ENCODE measurements around the gene CPB2.

CPB2 gene, protein sequence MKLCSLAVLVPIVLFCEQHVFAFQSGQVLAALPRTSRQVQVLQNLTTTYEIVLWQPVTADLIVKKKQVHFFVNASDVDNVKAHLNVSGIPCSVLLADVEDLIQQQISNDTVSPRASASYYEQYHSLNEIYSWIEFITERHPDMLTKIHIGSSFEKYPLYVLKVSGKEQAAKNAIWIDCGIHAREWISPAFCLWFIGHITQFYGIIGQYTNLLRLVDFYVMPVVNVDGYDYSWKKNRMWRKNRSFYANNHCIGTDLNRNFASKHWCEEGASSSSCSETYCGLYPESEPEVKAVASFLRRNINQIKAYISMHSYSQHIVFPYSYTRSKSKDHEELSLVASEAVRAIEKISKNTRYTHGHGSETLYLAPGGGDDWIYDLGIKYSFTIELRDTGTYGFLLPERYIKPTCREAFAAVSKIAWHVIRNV

DNA sequence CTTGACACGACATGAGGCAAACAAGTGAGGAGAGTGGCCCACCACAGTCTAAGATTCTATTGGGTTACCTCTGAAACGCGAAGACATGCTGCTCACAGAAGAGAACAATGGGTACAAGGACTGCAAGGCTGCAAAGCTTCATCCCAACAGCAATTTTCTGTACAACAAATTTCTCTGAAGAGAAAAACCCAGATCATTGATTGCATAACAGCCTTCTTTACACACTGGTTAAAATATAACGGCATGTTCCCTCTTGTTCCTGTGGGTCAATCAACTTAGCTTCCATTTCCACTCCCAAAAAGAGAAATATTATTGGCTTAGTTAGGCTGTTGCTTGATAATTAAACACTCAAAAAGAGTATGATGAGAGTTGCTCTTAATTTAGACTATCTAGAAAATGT lies at the start of gene CPB2:
Gene CPB2, minus strand, starts transcription at position 166 of the 400 bp plus-strand sequence. Its CDS starts 24 bp downstream, at position 142.
- DNase-seq (ENCODE audit: low spot score) = no peak

DNA sequence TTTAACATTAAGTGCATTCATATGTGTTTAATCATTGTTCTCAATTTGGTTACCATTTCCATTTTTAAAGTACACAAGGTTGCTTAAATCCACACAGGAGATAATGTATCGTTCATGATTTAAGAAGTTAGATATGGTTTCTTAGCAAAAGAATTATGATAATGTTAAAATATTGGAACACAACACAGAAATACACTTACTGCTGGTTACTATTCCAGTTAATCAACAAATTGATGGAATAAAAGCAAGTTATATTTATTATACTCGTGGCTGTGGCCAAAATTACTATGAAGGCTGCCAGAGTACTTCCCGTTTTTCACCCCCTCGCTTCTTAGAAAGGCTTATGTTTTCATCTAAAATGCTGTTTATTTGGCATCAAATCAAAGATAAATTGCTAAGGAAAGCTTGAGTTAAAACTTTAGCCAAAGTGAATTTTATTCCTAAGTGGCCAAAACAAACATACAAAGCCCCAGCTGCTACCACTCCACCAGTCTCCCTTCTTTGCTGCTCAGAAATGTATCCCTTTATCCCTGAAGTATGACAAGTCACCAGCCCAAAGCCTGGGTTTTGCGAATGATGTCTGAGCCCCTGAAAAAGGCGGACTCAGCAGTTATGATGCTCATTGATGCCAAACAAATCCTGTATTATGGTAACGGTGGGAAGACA lies 49.4 kb upstream of the CPB2 start:
- DNase-seq (ENCODE audit: low spot score) = no peak

DNA sequence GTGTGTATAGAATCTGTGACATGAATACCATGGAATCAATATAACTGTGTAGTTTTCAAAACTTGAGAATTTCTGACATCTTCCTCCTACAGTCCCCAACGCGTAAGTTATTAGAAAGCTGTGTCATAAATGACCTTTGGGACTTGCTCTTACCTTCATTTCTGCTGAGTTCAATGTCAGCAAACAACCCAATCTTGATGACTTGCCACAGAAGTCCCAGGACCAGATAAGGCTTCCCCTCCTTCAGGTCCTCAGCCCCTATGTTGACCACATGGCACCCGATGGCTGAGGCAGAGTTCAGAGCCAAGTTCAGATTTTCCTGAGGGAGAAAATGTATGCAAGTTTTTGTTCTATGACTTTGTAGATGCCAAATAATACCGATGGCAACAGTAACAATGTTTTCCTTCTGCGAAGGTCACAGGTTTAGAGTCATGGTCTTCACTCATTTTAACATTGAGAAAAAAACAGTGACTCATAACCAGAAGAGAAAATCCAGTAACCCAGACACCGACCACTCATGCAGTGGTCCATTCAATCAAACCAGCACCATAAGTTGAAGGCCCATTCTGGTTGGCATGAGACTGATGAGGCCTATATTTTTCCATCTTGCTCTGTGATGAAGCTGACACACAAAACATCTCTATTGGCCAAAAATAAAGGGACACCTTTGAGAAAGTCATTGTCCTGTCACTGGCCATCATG lies 47.9 kb upstream of the CPB2 start:
- DNase-seq (ENCODE audit: low spot score) = no peak

DNA sequence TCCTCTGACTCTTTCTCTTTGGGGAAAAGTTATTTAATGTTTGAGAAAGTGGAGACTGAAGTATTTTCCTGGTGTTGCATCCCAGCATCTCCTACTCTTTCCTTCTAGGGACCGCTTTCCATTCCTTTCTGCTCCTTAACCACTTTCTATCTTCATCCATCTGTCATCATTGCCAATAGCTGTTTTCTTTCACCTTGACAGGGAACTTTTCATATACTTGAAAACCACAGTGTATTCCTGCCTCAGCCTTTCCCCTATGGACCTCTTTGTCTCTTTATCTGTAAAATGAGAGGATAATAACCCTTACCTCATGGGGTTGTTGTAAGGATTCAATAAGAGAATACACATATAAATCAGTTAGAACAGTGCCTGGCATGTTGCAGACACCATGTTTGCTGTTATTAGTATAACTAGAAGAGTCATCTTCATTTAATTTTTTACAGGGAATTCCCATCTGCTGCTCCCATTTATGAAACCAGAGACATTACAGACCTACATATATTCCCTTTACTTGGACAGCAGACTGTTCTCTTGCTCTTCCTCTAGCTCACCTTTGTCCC lies 45.4 kb upstream of the CPB2 start:
- no peak for DNase-seq (ENCODE audit: low spot score)

DNA sequence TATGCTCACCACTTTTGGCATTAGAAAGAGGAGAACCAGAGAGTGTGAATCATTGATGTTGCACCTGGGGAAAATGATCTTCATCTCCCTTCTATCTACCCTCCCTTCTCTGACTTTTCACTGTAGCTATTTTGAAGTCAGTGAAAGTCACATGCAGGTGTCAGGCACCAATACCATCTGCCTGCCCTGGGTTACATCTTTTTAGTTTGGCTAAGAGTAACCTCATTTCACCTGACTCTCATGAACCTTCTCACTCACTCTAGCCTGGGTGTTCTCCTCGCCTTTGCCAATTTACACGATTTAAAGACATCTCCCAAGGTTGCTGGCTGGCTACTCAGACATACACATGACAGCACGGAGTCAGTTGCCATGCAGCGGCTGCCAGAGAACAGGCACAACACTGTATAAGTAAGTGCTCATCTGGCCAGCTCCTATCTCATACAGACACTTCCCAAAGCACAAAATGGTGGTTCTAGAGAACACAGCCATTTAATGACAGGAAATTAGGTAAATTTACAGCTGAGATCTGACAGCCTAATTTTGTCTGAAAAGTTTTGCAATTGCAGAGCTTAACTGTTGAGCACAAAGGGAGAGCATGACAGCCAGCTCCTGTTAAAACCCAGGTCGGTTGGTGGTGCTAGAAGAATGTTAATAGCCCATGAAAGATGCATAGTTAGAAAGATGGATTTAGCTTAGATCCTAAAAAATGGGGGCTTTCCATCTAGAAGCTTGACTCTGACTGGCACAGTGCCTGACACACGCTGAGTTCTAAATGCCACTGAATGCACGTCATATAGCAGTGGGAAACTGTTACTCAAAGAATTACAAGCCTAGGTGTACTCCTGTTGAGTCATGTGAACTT lies 44.7 kb upstream of the CPB2 start:
- no peak for DNase-seq (ENCODE audit: low spot score)

DNA sequence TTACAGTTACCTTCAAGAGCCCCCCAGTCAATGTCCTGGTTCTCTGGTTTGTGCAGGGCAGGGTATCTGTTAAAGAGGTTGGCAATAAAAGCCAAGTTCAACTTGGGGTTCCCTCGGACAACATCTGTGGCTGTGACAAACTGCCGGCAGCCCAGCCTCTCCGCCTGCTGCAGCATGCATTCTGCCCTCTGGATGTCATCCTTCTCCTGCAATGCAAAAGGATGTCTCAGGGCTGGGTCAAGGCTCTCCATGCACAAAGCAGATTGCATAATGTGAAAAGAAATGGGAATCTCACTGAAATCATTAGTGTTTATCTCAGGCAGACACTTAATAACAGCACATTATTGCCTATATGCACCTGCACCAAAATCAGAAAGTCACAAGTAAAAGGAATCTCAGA lies 42.1 kb upstream of the CPB2 start:
- no peak for DNase-seq (ENCODE audit: low spot score)

DNA sequence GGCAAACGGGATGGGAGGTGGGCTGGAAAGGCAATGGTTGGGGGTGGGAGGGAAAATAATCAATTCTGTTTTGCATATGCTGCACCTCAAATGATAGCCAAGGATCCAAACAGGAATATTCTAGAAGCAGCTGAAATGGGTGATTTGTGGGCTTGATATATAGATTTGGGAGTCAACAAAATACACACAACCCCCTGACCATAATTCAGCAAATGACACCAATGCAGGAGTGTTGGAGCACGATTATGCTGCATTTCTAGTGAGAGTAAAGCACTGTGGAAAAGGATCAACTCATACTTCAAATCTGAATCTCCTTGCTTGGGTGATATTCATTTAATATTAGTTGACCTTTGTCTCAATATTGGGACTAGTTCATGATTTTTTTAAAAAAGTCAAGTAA lies 41.1 kb upstream of the CPB2 start:
- no peak for DNase-seq (ENCODE audit: low spot score)

DNA sequence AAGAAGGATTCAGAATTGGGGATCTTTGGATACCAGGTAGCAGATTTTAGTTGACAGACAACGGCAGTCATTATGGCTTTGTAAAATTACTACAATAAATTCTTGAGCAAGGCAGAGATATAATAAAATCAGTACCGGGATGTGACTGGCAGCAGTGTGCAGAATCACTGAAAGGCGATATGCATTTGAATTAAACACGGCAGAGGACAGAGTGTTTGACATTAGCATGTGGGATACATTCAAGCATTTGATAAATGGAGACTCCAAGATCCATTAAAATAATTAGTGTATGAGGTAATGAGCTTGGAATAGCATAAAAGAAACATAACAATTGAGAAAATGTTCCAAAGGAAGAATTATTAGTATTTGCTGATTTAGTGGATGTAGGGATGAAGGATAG lies 40.3 kb upstream of the CPB2 start:
- DNase-seq (ENCODE audit: low spot score) = no peak

DNA sequence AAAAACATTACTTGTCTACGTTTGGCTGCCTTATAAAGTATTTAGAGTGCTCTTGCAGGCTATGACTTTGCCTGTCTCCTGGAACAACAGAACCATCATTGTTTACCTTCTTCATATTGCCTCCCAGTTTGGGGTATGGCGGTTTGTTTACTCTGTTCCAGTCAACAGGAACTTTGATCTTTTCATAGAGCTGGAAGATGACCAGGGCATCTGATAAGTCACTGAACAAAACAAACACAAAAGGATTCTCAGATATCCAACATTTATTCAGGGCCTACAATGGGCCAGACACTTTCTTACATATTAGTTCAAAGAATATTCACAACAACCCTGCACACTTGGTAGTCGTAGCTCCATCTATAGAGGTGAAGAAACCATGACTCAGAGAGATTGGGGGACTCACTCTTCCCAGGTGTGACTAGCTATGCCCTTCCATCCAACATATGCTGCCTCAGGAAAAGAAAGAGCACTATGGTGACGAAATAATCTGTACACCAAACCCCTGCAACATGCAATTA lies 38.4 kb upstream of the CPB2 start:
- DNase-seq (ENCODE audit: low spot score) = no peak

DNA sequence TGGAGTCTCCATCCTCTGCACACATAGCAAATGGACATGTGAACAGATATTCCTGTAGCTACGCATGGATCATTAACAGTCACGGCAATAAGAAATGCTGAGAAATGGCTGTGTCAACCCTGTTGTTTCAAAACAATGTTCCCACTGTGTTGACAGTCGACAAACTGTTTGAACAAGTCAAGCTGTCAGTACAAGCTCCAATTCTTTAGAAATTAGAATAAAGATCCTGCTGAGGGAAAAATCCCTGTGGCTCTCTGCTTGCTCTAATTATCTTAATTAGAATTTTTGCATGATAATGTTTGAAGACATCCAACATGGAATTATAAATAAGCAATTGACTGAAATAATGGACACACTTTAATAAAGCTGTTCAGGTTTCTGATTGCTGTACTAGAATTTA lies 37.9 kb upstream of the CPB2 start:
- DNase-seq (ENCODE audit: low spot score) = no peak

DNA sequence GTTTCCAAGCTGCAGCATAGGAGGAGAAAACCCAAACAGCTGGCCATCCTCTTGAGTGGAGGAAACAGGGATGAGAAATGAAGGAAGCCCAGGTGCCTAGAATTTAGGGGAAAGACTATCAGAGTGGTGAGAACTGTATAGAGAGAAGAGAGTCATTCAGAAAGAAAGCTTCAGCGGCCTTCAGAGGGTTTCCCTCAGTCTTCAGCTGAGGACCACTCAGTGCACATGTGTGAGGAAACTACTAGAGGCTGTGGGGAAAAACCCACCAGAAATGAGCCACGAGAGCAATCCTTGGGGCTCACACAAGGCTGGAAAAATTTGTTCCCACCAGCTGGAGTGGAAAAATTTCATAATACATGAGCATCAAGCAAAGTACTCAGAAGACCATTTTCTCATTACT lies 35.2 kb upstream of the CPB2 start:
- DNase-seq (ENCODE audit: low spot score) = no peak

DNA sequence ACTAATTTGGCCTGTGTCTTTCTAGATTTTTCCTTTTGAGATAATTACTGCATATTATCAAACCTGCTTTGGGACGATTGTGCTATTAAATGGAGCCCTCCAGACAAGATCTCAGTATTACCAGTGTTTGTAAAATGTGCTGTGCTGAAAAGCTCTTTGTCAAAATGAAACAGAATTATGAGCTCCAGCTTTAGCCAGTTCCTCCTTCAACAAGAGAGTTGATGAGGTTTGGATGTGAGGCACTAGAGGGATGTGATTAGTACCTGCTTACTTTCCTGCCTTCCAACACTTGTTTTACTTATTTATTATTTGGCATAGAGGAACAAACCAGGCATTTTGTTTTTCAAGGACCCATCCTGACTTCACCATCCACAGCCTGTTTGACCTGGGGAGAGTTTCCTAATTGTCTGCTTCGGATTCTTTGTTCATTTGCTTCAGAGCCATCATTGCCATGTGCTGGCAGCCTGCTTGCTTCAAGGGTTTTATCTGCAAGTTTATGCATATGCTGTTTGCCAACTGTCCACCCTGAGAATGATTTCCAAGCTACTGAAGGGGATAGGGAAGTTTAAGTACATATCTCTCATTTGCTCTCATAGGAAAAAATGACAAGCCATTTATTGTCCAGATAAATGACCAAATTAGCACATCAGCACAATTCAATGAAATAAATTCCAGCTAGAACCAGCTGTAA lies 32.9 kb upstream of the CPB2 start:
- no peak for DNase-seq (ENCODE audit: low spot score)

DNA sequence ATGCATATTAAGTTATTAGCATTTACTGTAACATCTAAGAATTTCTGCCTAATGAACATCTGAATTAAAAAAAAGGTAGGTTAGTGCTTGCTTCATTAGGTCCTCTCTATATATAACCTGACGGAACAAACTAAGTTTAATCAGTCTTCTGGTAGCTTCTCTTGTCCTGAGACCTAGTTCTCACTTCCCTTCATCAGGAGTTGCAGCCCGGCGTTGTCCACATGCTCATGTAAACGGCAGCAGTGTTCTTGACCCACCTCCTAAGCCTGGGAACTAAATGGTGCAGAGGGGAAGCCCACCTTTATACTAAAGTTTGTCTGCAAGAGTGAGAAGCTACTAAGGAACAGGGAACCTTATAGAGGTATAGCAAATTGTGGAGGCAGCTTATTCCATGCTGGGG lies 31.9 kb upstream of the CPB2 start:
- DNase-seq (ENCODE audit: low spot score) = no peak

DNA sequence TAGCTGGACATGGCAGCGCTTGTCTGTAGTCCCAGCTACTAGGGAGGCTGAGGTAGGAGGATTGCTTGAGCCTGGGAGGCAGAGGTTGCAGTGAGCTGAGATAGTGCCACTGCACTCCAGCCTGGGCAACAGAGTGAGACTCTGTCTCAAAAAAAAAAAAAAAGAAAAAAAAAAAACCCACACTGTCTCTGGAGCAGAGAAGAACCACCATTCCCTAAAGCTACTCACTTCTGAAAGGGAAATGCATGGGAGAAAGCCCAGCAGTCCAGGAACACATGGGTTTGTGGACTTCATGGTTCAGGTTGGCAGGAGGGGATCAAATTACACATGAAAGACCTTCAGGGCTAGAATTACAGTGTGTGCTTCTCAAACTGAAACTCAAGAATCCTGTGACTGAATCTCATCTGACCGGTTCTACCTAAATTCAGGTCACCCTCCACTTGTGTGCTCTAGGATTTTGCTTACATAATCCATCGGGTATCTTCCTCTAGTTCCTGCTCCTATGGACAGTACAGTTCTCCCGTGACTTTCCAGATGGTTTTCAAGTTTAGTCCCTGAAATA lies 30.2 kb upstream of the CPB2 start:
- DNase-seq (ENCODE audit: low spot score) = no peak

DNA sequence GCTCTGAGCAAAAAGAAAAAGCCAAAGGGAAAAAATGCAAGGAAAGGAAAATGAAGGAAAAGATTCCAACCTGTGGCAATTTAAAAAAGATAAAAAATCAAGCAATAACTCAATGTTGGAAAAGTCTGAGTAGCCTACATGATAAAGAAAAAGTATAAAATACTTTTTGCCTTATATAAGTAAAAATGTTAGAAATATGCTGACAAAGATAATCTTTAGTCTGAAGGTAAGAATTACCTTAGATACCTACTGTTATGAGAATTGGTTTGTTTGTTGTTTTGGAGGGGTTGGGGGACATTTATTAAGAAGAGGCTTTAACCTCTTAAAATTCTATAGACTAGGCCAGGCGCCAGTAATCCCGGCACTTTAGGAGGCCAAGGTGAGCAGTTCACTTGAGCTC lies 29.7 kb upstream of the CPB2 start:
- DNase-seq (ENCODE audit: low spot score) = no peak

DNA sequence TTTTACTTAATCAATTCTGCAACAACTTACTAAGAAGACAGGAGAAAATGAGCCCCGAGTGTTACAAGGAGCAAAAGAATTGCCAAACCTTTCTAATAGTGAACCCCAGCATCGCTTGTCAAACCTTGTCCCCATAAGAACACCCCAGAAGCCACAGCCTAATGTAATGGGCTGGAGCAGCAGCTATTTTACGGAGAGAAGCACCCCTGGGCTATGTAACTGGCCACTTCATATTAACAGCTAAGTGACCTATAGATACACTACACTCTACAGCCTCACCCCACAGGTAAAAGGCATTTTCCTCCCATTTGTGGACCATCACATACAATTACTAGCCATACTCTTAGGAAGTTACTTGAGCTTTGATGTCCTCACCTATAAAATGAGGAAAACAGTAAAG lies 27.3 kb upstream of the CPB2 start:
- no peak for DNase-seq (ENCODE audit: low spot score)

DNA sequence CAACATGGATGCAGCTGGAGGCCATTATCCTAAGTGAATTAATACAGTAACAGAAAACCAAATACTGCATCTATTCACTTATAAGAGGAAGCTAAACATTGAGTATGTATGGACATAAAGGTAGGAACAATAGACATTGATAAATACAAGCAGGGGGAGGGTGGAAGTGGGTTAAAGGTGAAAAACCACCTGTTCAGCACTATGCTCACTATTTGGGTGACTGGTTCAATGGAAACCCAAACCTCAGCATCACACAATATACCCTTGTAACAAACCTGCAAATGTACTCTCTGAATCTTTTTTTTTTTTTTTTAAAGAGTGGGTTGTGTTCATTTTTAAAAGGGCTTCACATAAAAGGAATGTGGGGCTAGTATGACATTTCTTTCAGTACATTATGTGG lies 26.9 kb upstream of the CPB2 start:
- DNase-seq (ENCODE audit: low spot score) = no peak

DNA sequence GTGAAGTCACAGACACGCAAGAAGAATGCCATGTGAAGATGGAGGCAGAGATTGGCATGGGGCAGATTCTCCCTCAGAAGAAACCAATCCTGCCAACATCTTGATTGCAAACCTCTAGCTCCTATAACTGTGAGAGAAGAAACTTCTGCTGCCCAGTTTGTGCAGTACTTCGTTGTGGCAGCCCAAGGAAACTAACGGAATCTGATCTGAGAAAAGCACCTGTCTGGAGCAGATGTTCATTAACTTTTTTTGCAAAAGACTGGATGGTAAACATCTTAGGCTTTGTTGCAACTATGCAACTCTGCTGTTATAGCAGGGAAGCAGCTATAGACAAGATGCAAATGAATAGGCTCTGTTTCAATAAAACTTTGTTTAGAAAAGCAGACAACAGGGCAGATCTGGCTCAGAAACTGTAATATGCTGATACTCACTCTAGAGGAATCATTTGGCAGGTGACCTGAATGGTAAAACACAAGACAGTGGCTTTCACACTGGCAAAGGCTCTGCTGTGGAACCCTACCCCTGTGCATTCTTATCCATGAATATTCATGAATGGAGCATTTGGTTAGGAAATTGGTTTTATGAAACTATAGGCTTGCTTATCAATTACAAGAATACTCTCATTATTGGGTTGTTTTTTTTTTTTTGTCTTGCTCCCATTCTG lies 25.3 kb upstream of the CPB2 start:
- DNase-seq (ENCODE audit: low spot score) = no peak

DNA sequence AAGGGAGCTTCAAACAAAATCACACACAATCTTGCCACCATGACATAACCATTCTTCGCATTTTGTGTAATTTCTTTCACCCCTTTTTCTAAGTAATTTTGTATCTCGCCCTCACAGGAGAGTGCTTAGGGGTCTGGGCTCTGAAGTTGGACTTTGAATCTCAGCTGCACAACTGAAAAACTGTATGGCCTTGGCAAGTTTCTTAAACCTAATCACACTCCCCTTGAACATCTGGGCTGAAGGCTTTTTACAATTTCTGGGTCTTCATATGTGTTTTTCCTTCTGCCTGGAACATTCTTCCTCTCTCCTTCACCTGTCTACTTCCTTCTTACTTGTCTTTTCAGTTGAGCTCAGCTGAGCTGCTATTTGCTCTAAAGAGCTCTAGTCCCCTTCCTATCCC lies 24.3 kb upstream of the CPB2 start:
- DNase-seq (ENCODE audit: low spot score) = no peak

DNA sequence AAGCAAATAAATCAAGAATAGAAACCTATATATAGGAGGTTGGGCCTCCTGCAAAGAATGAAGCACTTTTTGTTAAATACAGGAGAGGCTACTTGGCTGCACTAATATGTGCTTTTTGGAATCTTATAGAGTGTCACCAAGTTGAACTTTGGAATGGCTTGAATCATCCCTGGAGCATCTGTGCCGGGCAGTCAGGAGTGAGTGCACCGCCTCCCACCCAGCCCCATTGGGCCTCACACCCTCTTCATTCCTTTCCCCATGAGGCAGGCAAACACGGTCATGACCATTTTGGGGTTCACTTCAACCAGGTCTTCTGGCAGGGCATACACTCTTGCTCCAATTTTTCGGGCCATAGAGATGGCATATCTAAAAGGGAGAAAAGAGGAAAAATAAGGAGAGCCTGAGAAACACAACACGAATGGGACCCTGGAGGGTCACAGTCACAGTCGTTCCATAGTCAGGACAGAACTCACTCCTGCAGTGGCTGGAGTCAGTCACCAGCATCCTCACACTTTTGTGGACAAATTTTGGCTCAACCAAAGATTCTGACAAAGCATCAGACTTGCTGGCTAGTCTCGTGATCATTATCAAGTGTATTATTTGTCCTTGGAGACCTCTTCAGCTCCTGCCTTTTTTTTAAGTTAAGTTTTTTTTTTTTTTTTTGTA lies 22.7 kb upstream of the CPB2 start:
- DNase-seq (ENCODE audit: low spot score) = no peak
